B cell (primary cell): ENCODE data around the gene CIITA. TPM values are rescaled to one million over a fixed set of nuclear protein-coding genes. Genes with fewer than 3 reads are reported as not detected.
A peak's percentile ranks its signal among the peaks of the same experiment; 100 is the strongest.

ENCODE experiments used
- ATAC-seq: fragments of 200-7000 bp; cut with Tn5 transposase; one replicate; pipeline ENCODE4 v1.10.0; 2021; ENCODE audit warnings: low read depth, mild to moderate bottlenecking, moderate number of reproducible peaks, moderate library complexity
- CTCF ChIA-PET: fragments of 350-600 bp; sonication (Branson Sonifier 250); formaldehyde crosslinking; loops from one replicate; lab custom pipeline; 2021; ENCODE audit warnings: antibody characterized with exemption, inconsistent platforms; lab: Charles Lee
- POLR2A ChIA-PET: fragments of 350-600 bp; sonication (Branson Sonifier 250); formaldehyde crosslinking; loops from one replicate; lab custom pipeline; 2021; ENCODE audit warnings: antibody characterized with exemption; lab: Charles Lee
- DNase-seq: peaks from one replicate; pipeline ENCODE4 v3.0.0; 2013
- H2AFZ ChIP-seq: 2 replicates; pipeline ENCODE4 v1.6.1; 2012; ENCODE audit warnings: mild to moderate bottlenecking, low read depth, low read length; ENCODE audit not compliant: insufficient read depth, poor library complexity, severe bottlenecking
- H3K27ac ChIP-seq, 2 donors: 1 replicate in 1 of 2; 2 replicates in 1 of 2; pipeline ENCODE4 v1.5.1; 2012 to 2013; ENCODE audit warnings: low read length in 2 of 2, mild to moderate bottlenecking in 2 of 2, moderate library complexity in 1 of 2
- H3K27me3 ChIP-seq, 4 experiments: fragments of 200-600 bp in 1 of 4; sonication (generic) in 1 of 4; replicated peaks in 1 of 4; 1 replicate in 2 of 4; 2 replicates in 2 of 4; pipeline versions ENCODE4 v1.6.1 to v1.7.0; 2013 to 2016; ENCODE audit warnings: low read length in 3 of 4, mild to moderate bottlenecking in 2 of 4, mixed read lengths in 1 of 4, moderate library complexity in 1 of 4; ENCODE audit not compliant: insufficient read depth in 4 of 4, control insufficient read depth in 3 of 4; ENCODE audit errors: control extremely low read depth in 1 of 4
- H3K36me3 ChIP-seq, 2 experiments: replicated peaks in 1 of 2; 1 replicate in 1 of 2; 2 replicates in 1 of 2; pipeline versions ENCODE4 v1.6.1 to v1.7.1; 2013; ENCODE audit warnings: low read length in 1 of 2; ENCODE audit not compliant: insufficient read depth in 2 of 2, control insufficient read depth in 1 of 2; ENCODE audit errors: control extremely low read depth in 1 of 2, extremely low read depth in 1 of 2
- H3K4me1 ChIP-seq, 2 donors: fragments of 200-600 bp in 1 of 2; sonication (generic) in 1 of 2; 1 replicate in 1 of 2; 2 replicates in 1 of 2; pipeline versions ENCODE4 v1.5.1 to v1.6.1; 2013 to 2017; ENCODE audit warnings: low read length in 2 of 2; ENCODE audit not compliant: control insufficient read depth in 2 of 2, insufficient read depth in 2 of 2
- H3K4me2 ChIP-seq: replicated peaks from 2 replicates; pipeline ENCODE3; 2012; ENCODE audit warnings: mild to moderate bottlenecking, low read depth, low read length; ENCODE audit not compliant: poor library complexity, severe bottlenecking
- H3K4me3 ChIP-seq, 5 experiments: fragments of 200-600 bp in 1 of 5; sonication (generic) in 1 of 5; 1 replicate in 3 of 5; 2 replicates in 2 of 5; pipeline versions ENCODE4 v1.5.1 to v1.7.0; 2011 to 2016; ENCODE audit warnings: low read length in 4 of 5, mild to moderate bottlenecking in 4 of 5, low read depth in 2 of 5, control low read depth in 1 of 5, moderate library complexity in 1 of 5; ENCODE audit not compliant: insufficient read depth in 1 of 5; ENCODE audit errors: control extremely low read depth in 1 of 5, extremely low read depth in 1 of 5
- H3K79me2 ChIP-seq: fragments of 200-600 bp; sonication (generic); one replicate; pipeline ENCODE4 v1.6.0; 2016; ENCODE audit warnings: low read length; ENCODE audit not compliant: control insufficient read depth, insufficient read depth
- H3K9ac ChIP-seq: fragments of 200-600 bp; sonication (generic); 2 replicates; pipeline ENCODE4 v1.6.1; 2017; ENCODE audit warnings: mild to moderate bottlenecking, low read length, moderate library complexity
- H3K9me3 ChIP-seq, 3 donors: one replicate each; pipeline versions ENCODE4 v1.6.1 to v1.7.1; 2013; ENCODE audit warnings: low read length in 2 of 3; ENCODE audit not compliant: control insufficient read depth in 2 of 3, insufficient read depth in 1 of 3; ENCODE audit errors: control extremely low read depth in 1 of 3
- H4K20me1 ChIP-seq: 2 replicates; pipeline ENCODE4 v1.6.0; 2012; ENCODE audit warnings: mild to moderate bottlenecking, low read length; ENCODE audit not compliant: insufficient read depth, control insufficient read depth, poor library complexity, severe bottlenecking
- H3K27ac Mint-ChIP-seq: one replicate; pipeline ENCODE4 v1.8.0; 2021; ENCODE audit warnings: mixed read lengths
- H3K27me3 Mint-ChIP-seq: one replicate; pipeline ENCODE4 v1.8.0; 2021; ENCODE audit warnings: mixed read lengths
- H3K4me1 Mint-ChIP-seq: one replicate; pipeline ENCODE4 v1.8.0; 2021; ENCODE audit warnings: mixed read lengths
- H3K4me3 Mint-ChIP-seq: one replicate; pipeline ENCODE4 v1.8.0; 2021; ENCODE audit warnings: mixed read lengths
- H3K9me3 Mint-ChIP-seq: one replicate; pipeline ENCODE4 v1.8.0; 2022; ENCODE audit warnings: mixed read lengths; ENCODE audit not compliant: insufficient read depth
- EZH2 ChIP-seq: IDR thresholded peaks from 2 replicates; pipeline ENCODE4 v1.6.1; 2012; ENCODE audit warnings: borderline replicate concordance, low read depth, mild to moderate bottlenecking, moderate library complexity, low read length; ENCODE audit not compliant: insufficient read depth, poor library complexity, severe bottlenecking
- WGBS: methylation state at CpG from one replicate; pipeline ENCODE4 v1.1.5; 2013; ENCODE audit warnings: missing lambda C conversion rate; ENCODE audit not compliant: insufficient coverage; 5-methylcytosine and 5-hydroxymethylcytosine counted together
- intact Hi-C: fragments of 100-400 bp; cut with micrococcal nuclease; formaldehyde crosslinking; loops from one replicate; pipeline ENCODE4 v1.10.0; 2022
- polyA plus RNA-seq: library from polyadenylated mRNA; depleted of rRNA; stranded (reverse); fragments of >200 nt; gene quantifications from 2 replicates; pipeline ENCODE4 v1.2.3, GENCODE V29; 2012
- total RNA-seq, 2 donors: library from RNA; stranded (reverse); fragments of 120-200 nt in 1 of 2; gene quantifications; 1 replicate in 1 of 2; 2 replicates in 1 of 2; pipeline versions ENCODE4 v1.2.3 to v1.2.4, GENCODE V29; 2013 to 2022
- TF ChIP-seq, protein P1 (sequence below): fragments of 200-600 bp; IDR thresholded peaks from one replicate; pipeline ENCODE4 v1.8.0; 2022; ENCODE audit warnings: antibody characterized with exemption, mild to moderate bottlenecking

CIITA gene
- total and polyA plus RNA-seq, 2 donors (not counting 1 experiment from before 2014, with no cell fraction given), result 632 to 719 TPM

- Histone ChIP-seq H3K9me3 (no peaks in the 10 kb centered on the region), H3K4me1 (peaks cover 23 to 27% of the 10 kb centered on the region in 2 donors), H3K79me2 (peaks cover 58% of the 10 kb centered on the region), H3K4me2 (peak overlapping the region; percentile 57), H3K9ac (no peak overlapping the region), H3K27me3 (no peaks in the 10 kb centered on the region), H3K36me3 (peaks cover 0 to 69% of the 10 kb centered on the region in 2 experiments), H2AFZ (peak overlapping the region; percentile 0), H4K20me1 (peaks cover 11% of the 10 kb centered on the region), H3K27ac (no peak overlapping the region), H3K4me3 (no peak overlapping the region)
- peaks cover 39% of the 10 kb centered on the region for H3K4me1 Mint-ChIP-seq
- H3K27me3 Mint-ChIP-seq, result no peaks in the 10 kb centered on the region
- peak; percentile 86 for DNase-seq
- peak overlapping the region; percentile 70 for H3K4me3 Mint-ChIP-seq
- WGBS, result 32% methylated on average over 15 of the region's 20 CpGs
- CTCF ChIA-PET, result interaction anchor here (0.7 to 11.4 kb wide), 59 partner anchors 9 to 884 kb away, joined by 3 to 142 read pairs (median 4); partner anchors contain the start of genes CLEC16A, LITAF, SOCS1 and TXNDC11
- TF ChIP-seq, protein P1, sequence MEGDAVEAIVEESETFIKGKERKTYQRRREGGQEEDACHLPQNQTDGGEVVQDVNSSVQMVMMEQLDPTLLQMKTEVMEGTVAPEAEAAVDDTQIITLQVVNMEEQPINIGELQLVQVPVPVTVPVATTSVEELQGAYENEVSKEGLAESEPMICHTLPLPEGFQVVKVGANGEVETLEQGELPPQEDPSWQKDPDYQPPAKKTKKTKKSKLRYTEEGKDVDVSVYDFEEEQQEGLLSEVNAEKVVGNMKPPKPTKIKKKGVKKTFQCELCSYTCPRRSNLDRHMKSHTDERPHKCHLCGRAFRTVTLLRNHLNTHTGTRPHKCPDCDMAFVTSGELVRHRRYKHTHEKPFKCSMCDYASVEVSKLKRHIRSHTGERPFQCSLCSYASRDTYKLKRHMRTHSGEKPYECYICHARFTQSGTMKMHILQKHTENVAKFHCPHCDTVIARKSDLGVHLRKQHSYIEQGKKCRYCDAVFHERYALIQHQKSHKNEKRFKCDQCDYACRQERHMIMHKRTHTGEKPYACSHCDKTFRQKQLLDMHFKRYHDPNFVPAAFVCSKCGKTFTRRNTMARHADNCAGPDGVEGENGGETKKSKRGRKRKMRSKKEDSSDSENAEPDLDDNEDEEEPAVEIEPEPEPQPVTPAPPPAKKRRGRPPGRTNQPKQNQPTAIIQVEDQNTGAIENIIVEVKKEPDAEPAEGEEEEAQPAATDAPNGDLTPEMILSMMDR, result peak; percentile 95
- no peak for TF ChIP-seq EZH2
- ATAC-seq, result peak; percentile 35
- POLR2A ChIA-PET, result interaction anchor here (0.6 to 3.6 kb wide), 11 partner anchors 15 to 677 kb away, joined by 3 to 32 read pairs (median 4); partner anchors contain the start of genes CLEC16A and SOCS1
- intact Hi-C loops, result loop anchor here (1.0 to 10.0 kb wide), 12 partner anchors 10 to 848 kb away; partner anchors contain the start of gene LITAF
- no peaks in the 10 kb centered on the region for H3K9me3 Mint-ChIP-seq
- H3K27ac Mint-ChIP-seq, result peak overlapping the region; percentile 86
These were observed 87.3 kb downstream of the CIITA start for GRCh38 chr16:10964039-10964890.
